AG04450 (cell line): ENCODE data around the gene COBLL1. TPM values are rescaled to one million over a fixed set of nuclear protein-coding genes. Genes with fewer than 3 reads are reported as not detected.

Experiments used
- CTCF ChIA-PET: fragments of 300-600, 350-600 bp; formaldehyde crosslinking; extraction: SDS; loops from one replicate; lab custom pipeline; 2022; ENCODE audit warnings: antibody characterized with exemption, inconsistent platforms; lab: Charles Lee
- POLR2A ChIA-PET: fragments of 350-600 bp; formaldehyde crosslinking; extraction: SDS; loops from one replicate; lab custom pipeline; 2021; ENCODE audit warnings: antibody characterized with exemption, inconsistent platforms; lab: Yijun Ruan, JAX
- DNase-seq: peaks from one replicate; pipeline ENCODE4 v3.0.0-alpha.2; 2011; ENCODE audit warnings: low read depth, low spot score
- H3K27ac ChIP-seq: one replicate; pipeline ENCODE4 v1.5.1; 2012; ENCODE audit warnings: low read depth, low read length, control low read depth
- H3K27me3 ChIP-seq: one replicate; pipeline ENCODE4 v1.6.0; 2012; ENCODE audit warnings: low read length; ENCODE audit not compliant: control insufficient read depth, insufficient read depth
- H3K4me3 ChIP-seq: 2 replicates; pipeline ENCODE4 v1.5.1; 2011; ENCODE audit warnings: mild to moderate bottlenecking, low read depth, low read length, control low read depth
- H3K9me3 ChIP-seq: 2 replicates; pipeline ENCODE4 v1.5.1; 2012; ENCODE audit warnings: low read length; ENCODE audit not compliant: control insufficient read depth, insufficient read depth
- polyA plus RNA-seq: library from polyadenylated mRNA; depleted of rRNA; stranded (reverse); fragments of >200 nt; gene quantifications from 2 replicates; pipeline ENCODE4 v1.2.3, GENCODE V29; 2011
- TF ChIP-seq, protein P1 (sequence below): IDR thresholded peaks from 2 replicates; pipeline ENCODE4 v1.5.1; 2011; ENCODE audit warnings: low read depth, low read length, control low read depth, inconsistent platforms

The COBLL1 gene
- polyA plus RNA-seq, 1 experiment: 0.79 TPM

DNA sequence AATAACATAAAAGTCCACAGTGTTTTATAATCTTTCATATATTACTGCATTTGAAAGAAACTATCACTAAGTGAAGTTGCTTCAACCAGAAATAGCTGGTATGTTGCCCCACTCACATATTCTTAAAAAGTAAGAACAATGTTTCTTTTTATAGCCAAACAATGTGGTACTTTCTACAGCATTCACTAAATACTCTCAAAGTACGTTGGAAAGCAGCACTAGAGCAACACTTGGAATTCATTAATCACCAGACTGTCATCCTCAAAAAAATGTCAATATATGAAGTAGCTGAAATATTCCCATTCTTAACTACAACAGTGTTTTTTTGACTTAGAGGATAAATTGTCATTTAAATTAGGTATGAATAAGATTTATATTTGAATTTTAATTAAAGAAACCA is 32.8 kb downstream of the COBLL1 start:
- DNase-seq: no peak
- H3K9me3 ChIP-seq: no peaks in the 10 kb centered on the region
- H3K4me3 ChIP-seq: no peak overlapping the region
- ChIA-PET POLR2A (no interaction called here), CTCF (interaction anchor here (0.6 to 3.7 kb wide), 4 partner anchors 19 to 249 kb away, joined by 3 to 16 read pairs (median 4); partner anchors contain the start of gene COBLL1)
- no peak overlapping the region for H3K27ac ChIP-seq
- H3K27me3 ChIP-seq: no peaks in the 10 kb centered on the region
- TF ChIP-seq, protein P1, sequence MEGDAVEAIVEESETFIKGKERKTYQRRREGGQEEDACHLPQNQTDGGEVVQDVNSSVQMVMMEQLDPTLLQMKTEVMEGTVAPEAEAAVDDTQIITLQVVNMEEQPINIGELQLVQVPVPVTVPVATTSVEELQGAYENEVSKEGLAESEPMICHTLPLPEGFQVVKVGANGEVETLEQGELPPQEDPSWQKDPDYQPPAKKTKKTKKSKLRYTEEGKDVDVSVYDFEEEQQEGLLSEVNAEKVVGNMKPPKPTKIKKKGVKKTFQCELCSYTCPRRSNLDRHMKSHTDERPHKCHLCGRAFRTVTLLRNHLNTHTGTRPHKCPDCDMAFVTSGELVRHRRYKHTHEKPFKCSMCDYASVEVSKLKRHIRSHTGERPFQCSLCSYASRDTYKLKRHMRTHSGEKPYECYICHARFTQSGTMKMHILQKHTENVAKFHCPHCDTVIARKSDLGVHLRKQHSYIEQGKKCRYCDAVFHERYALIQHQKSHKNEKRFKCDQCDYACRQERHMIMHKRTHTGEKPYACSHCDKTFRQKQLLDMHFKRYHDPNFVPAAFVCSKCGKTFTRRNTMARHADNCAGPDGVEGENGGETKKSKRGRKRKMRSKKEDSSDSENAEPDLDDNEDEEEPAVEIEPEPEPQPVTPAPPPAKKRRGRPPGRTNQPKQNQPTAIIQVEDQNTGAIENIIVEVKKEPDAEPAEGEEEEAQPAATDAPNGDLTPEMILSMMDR: no peak

DNA sequence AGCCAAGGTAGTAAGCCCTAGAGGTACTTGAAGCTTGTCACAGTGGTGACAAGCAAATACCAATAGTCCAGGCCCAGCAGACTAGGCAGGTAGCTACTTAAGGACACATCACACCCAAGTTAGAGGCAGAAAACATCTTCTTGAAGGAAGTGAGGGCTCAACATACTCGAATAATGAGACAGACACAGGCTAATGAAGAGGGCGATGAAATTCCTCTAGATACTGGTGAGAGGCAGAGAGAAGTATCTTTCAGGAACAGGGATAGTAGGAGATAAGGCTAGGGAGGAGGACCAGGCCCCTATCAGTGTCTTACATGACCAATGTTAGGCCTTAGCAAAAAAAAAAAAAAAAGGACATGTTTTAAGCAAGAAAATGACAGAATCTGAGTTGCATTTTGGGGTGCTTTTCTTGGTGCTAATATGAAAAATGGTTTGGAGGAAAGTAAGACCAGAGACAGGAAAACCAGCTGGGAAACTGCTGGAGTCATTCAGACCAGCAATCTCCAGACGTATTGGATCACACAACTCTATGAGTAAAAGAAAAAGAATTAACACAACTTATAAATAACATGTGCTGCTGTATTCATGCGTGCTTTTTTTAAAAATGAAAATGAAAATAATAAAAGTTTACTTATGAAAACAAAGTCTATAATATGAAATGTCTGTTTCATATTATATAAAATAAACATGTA is 37.7 kb downstream of the COBLL1 start:
- CTCF ChIA-PET: interaction anchor here (0.7 to 1.4 kb wide), 2 partner anchors 38 to 72 kb away, joined by 4 to 6 read pairs; partner anchors contain the start of gene COBLL1

DNA sequence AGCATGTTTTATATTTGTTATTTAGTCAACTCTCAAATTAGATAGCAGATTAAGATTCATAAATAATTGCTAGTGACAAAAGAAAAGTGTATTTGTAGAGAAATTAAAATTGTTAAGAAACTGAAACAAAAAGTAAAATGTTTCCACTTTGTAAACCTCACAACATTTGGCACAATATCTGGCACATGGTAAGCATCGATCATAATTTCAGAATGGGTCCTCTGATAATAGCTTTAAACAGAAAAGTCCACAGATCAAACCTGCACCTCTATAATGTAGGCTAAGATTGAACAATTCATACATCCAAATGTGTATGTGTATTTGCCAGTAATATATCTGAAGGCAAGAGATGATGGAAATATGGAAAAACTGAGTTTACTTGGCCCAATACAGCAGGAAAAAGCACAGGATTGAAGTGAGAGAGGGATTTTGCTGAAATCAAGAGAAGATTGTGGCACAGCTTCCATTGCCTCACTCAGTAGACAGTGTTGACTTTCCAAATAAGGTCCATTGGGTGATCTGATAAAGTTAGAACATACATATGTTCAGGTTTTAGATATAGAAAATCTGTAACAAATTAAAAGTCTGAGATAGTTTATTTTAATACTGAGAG is 39.4 kb downstream of the COBLL1 start:
- Histone ChIP-seq H3K27ac (no peak overlapping the region), H3K27me3 (no peaks in the 10 kb centered on the region), H3K9me3 (no peaks in the 10 kb centered on the region), H3K4me3 (no peak overlapping the region)
- no peak for DNase-seq
- TF ChIP-seq, protein P1: no peak
- CTCF ChIA-PET: no interaction called here
- POLR2A ChIA-PET: no interaction called here

More for the DNA sequence above, 37.7 kb downstream of the COBLL1 start:
- H3K27ac ChIP-seq: no peak overlapping the region
- H3K4me3 ChIP-seq: no peak overlapping the region
- no peaks in the 10 kb centered on the region for H3K9me3 ChIP-seq
- TF ChIP-seq, protein P1: no peak
- DNase-seq: no peak
- POLR2A ChIA-PET: no interaction called here
- no peaks in the 10 kb centered on the region for H3K27me3 ChIP-seq

DNA sequence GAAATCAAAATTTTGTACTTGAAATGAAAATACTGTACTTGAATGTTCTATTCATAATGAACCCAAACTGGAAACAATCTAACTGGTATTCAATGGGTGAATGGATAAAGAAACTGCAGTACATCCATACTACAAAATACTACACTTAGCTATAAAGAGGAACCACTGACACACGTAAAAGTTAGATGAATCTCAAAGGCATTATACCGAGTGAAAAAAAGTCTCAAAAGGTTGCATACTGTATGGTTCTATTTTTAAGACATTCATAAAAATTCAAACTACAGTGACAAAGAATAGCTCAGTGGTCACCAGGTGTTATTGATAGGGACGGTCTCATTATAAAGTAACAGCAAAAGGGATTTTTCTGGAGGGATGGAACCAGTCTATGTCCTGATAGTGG is 41.1 kb downstream of the COBLL1 start:
- Histone ChIP-seq H3K4me3 (no peak overlapping the region), H3K9me3 (no peaks in the 10 kb centered on the region), H3K27ac (no peak overlapping the region), H3K27me3 (no peaks in the 10 kb centered on the region)
- ChIA-PET POLR2A (no interaction called here), CTCF (interaction anchor here (1.9 kb wide), 1 partner anchor 403 kb away, joined by 5 read pairs; the partner anchor contains the start of gene SCN3A)
- DNase-seq: no peak
- TF ChIP-seq, protein P1: no peak

DNA sequence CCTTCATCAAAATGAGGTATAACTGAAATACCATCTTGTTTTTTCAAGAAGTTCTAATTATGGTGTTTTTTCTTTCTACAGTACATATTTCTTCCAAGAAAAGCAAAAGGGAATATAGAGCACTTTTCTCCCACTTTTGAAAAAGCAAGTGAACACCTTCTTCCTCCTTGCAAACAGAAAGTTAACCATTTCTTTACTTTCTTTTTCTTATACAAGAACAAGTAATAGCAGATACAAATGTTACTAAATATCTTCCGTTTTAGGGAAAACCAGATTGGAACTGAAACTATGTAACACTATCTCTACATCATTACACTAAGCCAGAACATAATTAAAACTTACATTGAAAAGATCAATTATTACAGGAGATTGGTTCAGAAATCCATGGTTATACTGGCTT is 44.0 kb downstream of the COBLL1 start:
- ChIA-PET POLR2A (no interaction called here), CTCF (interaction anchor here (0.6 kb wide), 1 partner anchor 110 kb away, joined by 5 read pairs; no protein-coding TSS in a partner anchor)
- Histone ChIP-seq H3K27me3 (no peaks in the 10 kb centered on the region), H3K4me3 (no peak overlapping the region), H3K9me3 (no peaks in the 10 kb centered on the region), H3K27ac (no peak overlapping the region)
- TF ChIP-seq, protein P1: no peak
- no peak for DNase-seq
